CD4-positive, alpha-beta memory T cell (primary cell): Measurements from ENCODE around the gene MFN1. TPM values are rescaled to one million over a fixed set of nuclear protein-coding genes. Genes with fewer than 3 reads are reported as not detected.

Experiments used
- polyA plus RNA-seq, 2 donors: library from polyadenylated mRNA; unstranded; fragments of 300-500 nt; fragmentation: Illumina TruSeq; gene quantifications; one replicate each; pipeline ENCODE4 v1.2.3, GENCODE V29; 2021
- total RNA-seq, 2 experiments: library from RNA; stranded (reverse); gene quantifications; one replicate each; pipeline ENCODE4 v1.2.3, GENCODE V29; 2021

The MFN1 gene
- total and polyA plus RNA-seq, 4 experiments from 2014 or later = 8.3 to 58.3 (median 32.6) TPM

Other genes starting within 250 kb of the MFN1 start
- gene PIK3CA, start 199.4 kb upstream of the MFN1 start, total RNA-seq = 10 to 100 TPM; 45.5 to 47.2 TPM
- gene PIK3CA, start 199.4 kb upstream of the MFN1 start, polyA plus RNA-seq = 10 to 100 TPM; 12.4 to 21.8 TPM
- gene KCNMB3, start 96.6 kb upstream of the MFN1 start, total RNA-seq = 1 to 10 TPM in 1 of 2 experiments, under 1 TPM in 1; 0.87 to 1.7 TPM
- gene KCNMB3, start 96.6 kb upstream of the MFN1 start, polyA plus RNA-seq = 1 to 10 TPM in 1 of 2 donors, under 1 TPM in 1; 0.13 to 1.7 TPM
- 10 to 100 TPM; 43.2 to 45.6 TPM for gene ZNF639, start 24.7 kb upstream of the MFN1 start, total RNA-seq
- gene ZNF639, start 24.7 kb upstream of the MFN1 start, polyA plus RNA-seq = 10 to 100 TPM; 55.1 to 70.1 TPM
- gene GNB4, start 103.8 kb downstream of the MFN1 start, total RNA-seq = under 1 TPM; 0.91 to 0.96 TPM
- under 1 TPM; 0.03 to 0.26 TPM for gene GNB4, start 103.8 kb downstream of the MFN1 start, polyA plus RNA-seq
- gene ACTL6A, start 215.2 kb downstream of the MFN1 start, total RNA-seq = 10 to 100 TPM; 56.9 to 62.4 TPM
- gene ACTL6A, start 215.2 kb downstream of the MFN1 start, polyA plus RNA-seq = 10 to 100 TPM; 52.9 to 63.0 TPM